H7 (cell line): ENCODE results near the gene IL37. TPM values are rescaled to one million over a fixed set of nuclear protein-coding genes. Genes with fewer than 3 reads are reported as not detected.
"Not testable (repeated sequence)": the region's sequence is repeated elsewhere in the genome, so short reads cannot be mapped to it uniquely, and the experiment has no call there.

ENCODE experiments used
- DNase-seq: peaks from one replicate; pipeline ENCODE4 v3.0.0; 2012
- H3K27me3 ChIP-seq: 2 replicates; pipeline ENCODE4 v1.6.0; 2011; ENCODE audit warnings: mild to moderate bottlenecking, low read length; ENCODE audit not compliant: control insufficient read depth, insufficient read depth
- H3K36me3 ChIP-seq: replicated peaks from 2 replicates; pipeline ENCODE4 v1.5.1; 2011; ENCODE audit warnings: low read length; ENCODE audit not compliant: control insufficient read depth, insufficient read depth
- H3K4me3 ChIP-seq: 2 replicates; pipeline ENCODE4 v1.5.1; 2011; ENCODE audit warnings: low read depth, mild to moderate bottlenecking, control low read depth, low read length, moderate library complexity; ENCODE audit not compliant: insufficient read depth
- total RNA-seq: library from RNA; depleted of rRNA; stranded (reverse); fragments of >200 nt; shearing (Covaris generic); gene quantifications from 2 replicates; pipeline ENCODE4 v1.2.3, GENCODE V29; 2014

Gene IL37
- total RNA-seq, 1 experiment from 2014 or later: 0.62 TPM

- DNase-seq: no peak
- Histone ChIP-seq H3K4me3 (no peak overlapping the region), H3K36me3 (no peaks in the 10 kb centered on the region), H3K27me3 (no peaks in the 10 kb centered on the region)
Measured at GRCh38 chr2:112923237-112923966, 12.4 kb downstream of the IL37 start.

- Histone ChIP-seq H3K4me3 (no peak overlapping the region), H3K36me3 (no peaks in the 10 kb centered on the region), H3K27me3 (no peaks in the 10 kb centered on the region)
- DNase-seq: no peak
Measured at GRCh38 chr2:112923967-112924338, 13.0 kb downstream of the IL37 start.

- H3K36me3 ChIP-seq: no peaks in the 10 kb centered on the region
- no peak overlapping the region for H3K4me3 ChIP-seq
- no peak for DNase-seq
- no peaks in the 10 kb centered on the region for H3K27me3 ChIP-seq
Measured at GRCh38 chr2:112924360-112924759, 13.4 kb downstream of the IL37 start.

GRCh38 chr2:112924821-112925220 lies 13.9 kb downstream of the IL37 start:
- Histone ChIP-seq H3K4me3 (no peak overlapping the region), H3K27me3 (no peaks in the 10 kb centered on the region), H3K36me3 (no peaks in the 10 kb centered on the region)
- DNase-seq: no peak

- DNase-seq: no peak
- Histone ChIP-seq H3K36me3 (no peaks in the 10 kb centered on the region), H3K27me3 (no peaks in the 10 kb centered on the region), H3K4me3 (no peak overlapping the region)
Measured at GRCh38 chr2:112926707-112927106, 15.7 kb downstream of the IL37 start.

GRCh38 chr2:112927745-112928144 lies 16.8 kb downstream of the IL37 start:
- H3K36me3 ChIP-seq: no peaks in the 10 kb centered on the region
- H3K27me3 ChIP-seq: no peaks in the 10 kb centered on the region
- no peak for DNase-seq
- H3K4me3 ChIP-seq: no peak overlapping the region

- H3K36me3 ChIP-seq: no peaks in the 10 kb centered on the region
- 0 out of 2 replicates have a peak, but pooled peaks cover 2% of the 10 kb centered on the region for H3K27me3 ChIP-seq
- no peak for DNase-seq
- H3K4me3 ChIP-seq: no peak overlapping the region
Measured at GRCh38 chr2:112933261-112933660, 22.3 kb downstream of the IL37 start.

- not testable (repeated sequence) for DNase-seq, H3K27me3 ChIP-seq, H3K4me3 ChIP-seq, H3K36me3 ChIP-seq
Measured at GRCh38 chr2:112934117-112934516, 23.2 kb downstream of the IL37 start.

GRCh38 chr2:112936927-112937232 lies 25.9 kb downstream of the IL37 start:
- no peaks in the 10 kb centered on the region for H3K36me3 ChIP-seq
- 0 out of 2 replicates have a peak, but pooled peaks cover 2% of the 10 kb centered on the region for H3K27me3 ChIP-seq
- no peak overlapping the region for H3K4me3 ChIP-seq
- no peak for DNase-seq

- Histone ChIP-seq H3K36me3 (no peaks in the 10 kb centered on the region), H3K27me3 (no peaks in the 10 kb centered on the region), H3K4me3 (no peak overlapping the region)
- no peak for DNase-seq
Measured at GRCh38 chr2:112938904-112939303, 27.9 kb downstream of the IL37 start.

- H3K4me3 ChIP-seq: no peak overlapping the region
- no peaks in the 10 kb centered on the region for H3K36me3 ChIP-seq
- H3K27me3 ChIP-seq: no peaks in the 10 kb centered on the region
- no peak for DNase-seq
Measured at GRCh38 chr2:112939425-112939824, 28.5 kb downstream of the IL37 start.

GRCh38 chr2:112940859-112941625 lies 30.1 kb downstream of the IL37 start:
- DNase-seq: no peak
- no peaks in the 10 kb centered on the region for H3K27me3 ChIP-seq

GRCh38 chr2:112941753-112942653 lies 31.0 kb downstream of the IL37 start:
- DNase-seq: peak; percentile 45
- no peak overlapping the region for H3K4me3 ChIP-seq
- no peaks in the 10 kb centered on the region for H3K36me3 ChIP-seq
- H3K27me3 ChIP-seq: no peaks in the 10 kb centered on the region

More at GRCh38 chr2:112940859-112941625, 30.1 kb downstream of the IL37 start:
- H3K36me3 ChIP-seq: no peaks in the 10 kb centered on the region
- no peak overlapping the region for H3K4me3 ChIP-seq

GRCh38 chr2:112942654-112943002 lies 31.7 kb downstream of the IL37 start:
- Histone ChIP-seq H3K4me3 (no peak overlapping the region), H3K36me3 (no peaks in the 10 kb centered on the region), H3K27me3 (no peaks in the 10 kb centered on the region)
- no peak for DNase-seq

- Histone ChIP-seq H3K27me3 (no peaks in the 10 kb centered on the region), H3K36me3 (no peaks in the 10 kb centered on the region), H3K4me3 (no peak overlapping the region)
- no peak for DNase-seq
Measured at GRCh38 chr2:112944971-112945370, 34.0 kb downstream of the IL37 start.
